ENCODE measurements around the gene KRTAP10-12. TPM values are rescaled to one million over a fixed set of nuclear protein-coding genes. Genes with fewer than 3 reads are reported as not detected.

KRTAP10-12 gene
- total RNA-seq, 1 experiment from 2014 or later, result not detected

GRCh38 chr21:44739316-44739715 lies 42.3 kb downstream of the KRTAP10-12 start:
- Histone ChIP-seq H3K27ac (ENCODE audit: low read depth, low read length, poor library complexity, severe bottlenecking) (no peak overlapping the region), H3K36me3 (ENCODE audit: insufficient read depth, low read length, poor library complexity, severe bottlenecking) (no peaks in the 10 kb centered on the region), H3K27me3 (replicated peaks; ENCODE audit: insufficient read depth, low read depth, low read length, poor library complexity) (no peaks in the 10 kb centered on the region), H3K4me3 (ENCODE audit: low read depth, low read length, poor library complexity, severe bottlenecking) (no peak overlapping the region), H3K4me1 (ENCODE audit: insufficient read depth, low read length, poor library complexity, severe bottlenecking) (peaks cover 8% of the 10 kb centered on the region), H3K9me3 (ENCODE audit: low read depth, low read length, poor library complexity, severe bottlenecking) (peaks cover 15% of the 10 kb centered on the region)
- no TSS peak for BruUV-seq (replicated peaks)
- POLR2A ChIA-PET (ENCODE audit: low non-redundant PET), result no interaction called here
- intact Hi-C loops (cut with micrococcal nuclease; ENCODE audit: unreplicated experiment), result no loop called here
- no peak for TF ChIP-seq EZH2 (IDR thresholded peaks at IDR 0.05; ENCODE audit: borderline replicate concordance, low read depth, low read length, poor library complexity, severe bottlenecking)
- TF ChIP-seq, protein P1, sequence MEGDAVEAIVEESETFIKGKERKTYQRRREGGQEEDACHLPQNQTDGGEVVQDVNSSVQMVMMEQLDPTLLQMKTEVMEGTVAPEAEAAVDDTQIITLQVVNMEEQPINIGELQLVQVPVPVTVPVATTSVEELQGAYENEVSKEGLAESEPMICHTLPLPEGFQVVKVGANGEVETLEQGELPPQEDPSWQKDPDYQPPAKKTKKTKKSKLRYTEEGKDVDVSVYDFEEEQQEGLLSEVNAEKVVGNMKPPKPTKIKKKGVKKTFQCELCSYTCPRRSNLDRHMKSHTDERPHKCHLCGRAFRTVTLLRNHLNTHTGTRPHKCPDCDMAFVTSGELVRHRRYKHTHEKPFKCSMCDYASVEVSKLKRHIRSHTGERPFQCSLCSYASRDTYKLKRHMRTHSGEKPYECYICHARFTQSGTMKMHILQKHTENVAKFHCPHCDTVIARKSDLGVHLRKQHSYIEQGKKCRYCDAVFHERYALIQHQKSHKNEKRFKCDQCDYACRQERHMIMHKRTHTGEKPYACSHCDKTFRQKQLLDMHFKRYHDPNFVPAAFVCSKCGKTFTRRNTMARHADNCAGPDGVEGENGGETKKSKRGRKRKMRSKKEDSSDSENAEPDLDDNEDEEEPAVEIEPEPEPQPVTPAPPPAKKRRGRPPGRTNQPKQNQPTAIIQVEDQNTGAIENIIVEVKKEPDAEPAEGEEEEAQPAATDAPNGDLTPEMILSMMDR (conservative IDR thresholded peaks at IDR 0.05; ENCODE audit: low read depth, low read length), result no peak
- no peak for DNase-seq (ENCODE audit: low spot score)
- CTCF ChIA-PET, result no interaction called here

DNA sequence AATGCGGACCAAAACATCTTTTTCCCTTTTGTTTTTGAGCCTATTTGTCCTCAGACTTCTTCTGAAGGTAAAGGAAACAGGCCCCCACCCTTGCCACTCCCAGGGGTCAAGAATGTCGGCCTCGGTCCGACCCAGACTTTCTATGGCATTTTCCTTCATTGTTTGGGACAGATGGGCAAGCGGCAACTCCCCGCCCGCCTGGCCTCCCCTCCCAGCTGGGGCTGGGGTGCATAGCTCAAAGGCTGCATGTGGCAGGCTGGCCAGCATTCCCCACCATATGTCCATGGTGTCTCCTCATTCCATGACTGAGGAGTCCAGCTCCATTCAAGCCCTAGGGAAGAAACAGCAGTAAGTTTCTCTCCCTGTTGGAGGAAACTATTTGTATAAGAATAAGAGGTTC lies 43.8 kb downstream of the KRTAP10-12 start:
- peaks cover 10% of the 10 kb centered on the region for H3K4me1 ChIP-seq (ENCODE audit: insufficient read depth, low read length, poor library complexity, severe bottlenecking)
- ChIA-PET POLR2A (ENCODE audit: low non-redundant PET) (no interaction called here), CTCF (no interaction called here)
- TF ChIP-seq, protein P1 (conservative IDR thresholded peaks at IDR 0.05; ENCODE audit: low read depth, low read length), result no peak
- BruUV-seq (replicated peaks), result no TSS peak
- intact Hi-C loops (cut with micrococcal nuclease; ENCODE audit: unreplicated experiment), result loop anchor here (5.0 kb wide), 1 partner anchor 228 kb away; no protein-coding TSS in a partner anchor
- no peak overlapping the region for H3K4me3 ChIP-seq (ENCODE audit: low read depth, low read length, poor library complexity, severe bottlenecking)
- H3K36me3 ChIP-seq (ENCODE audit: insufficient read depth, low read length, poor library complexity, severe bottlenecking), result no peaks in the 10 kb centered on the region
- H3K27ac ChIP-seq (ENCODE audit: low read depth, low read length, poor library complexity, severe bottlenecking), result peak overlapping the region; percentile 11
- no peaks in the 10 kb centered on the region for H3K27me3 ChIP-seq (replicated peaks; ENCODE audit: insufficient read depth, low read depth, low read length, poor library complexity)
- DNase-seq (ENCODE audit: low spot score), result no peak
- H3K9me3 ChIP-seq (ENCODE audit: low read depth, low read length, poor library complexity, severe bottlenecking), result peaks cover 15% of the 10 kb centered on the region

DNA sequence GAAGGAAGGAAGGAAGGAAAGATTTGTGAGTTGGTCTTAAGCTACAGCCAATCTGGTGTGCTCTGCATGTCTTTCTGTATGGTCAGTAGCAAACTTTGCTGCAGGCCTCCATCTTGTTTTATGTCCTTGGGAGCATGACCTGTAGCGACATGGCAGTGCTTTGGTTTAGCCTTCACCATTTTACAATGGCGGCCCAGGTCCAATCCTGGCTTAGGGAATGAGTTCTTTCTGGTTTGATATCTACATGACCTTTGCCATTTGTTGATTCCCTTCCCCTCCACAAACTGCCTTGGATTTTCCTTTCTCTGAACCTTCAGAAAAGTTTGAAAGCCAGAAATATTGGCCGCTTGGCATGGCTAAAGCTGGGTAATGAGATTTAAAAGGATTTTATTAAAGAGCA lies 44.9 kb downstream of the KRTAP10-12 start:
- BruUV-seq (replicated peaks), result no TSS peak
- no peaks in the 10 kb centered on the region for H3K36me3 ChIP-seq (ENCODE audit: insufficient read depth, low read length, poor library complexity, severe bottlenecking)
- H3K27me3 ChIP-seq (replicated peaks; ENCODE audit: insufficient read depth, low read depth, low read length, poor library complexity), result no peaks in the 10 kb centered on the region
- H3K27ac ChIP-seq (ENCODE audit: low read depth, low read length, poor library complexity, severe bottlenecking), result peak overlapping the region; percentile 53
- no peak for DNase-seq (ENCODE audit: low spot score)
- H3K9me3 ChIP-seq (ENCODE audit: low read depth, low read length, poor library complexity, severe bottlenecking), result peaks cover 15% of the 10 kb centered on the region
- POLR2A ChIA-PET (ENCODE audit: low non-redundant PET), result interaction anchor here (0.5 kb wide), 3 partner anchors 10 to 185 kb away, joined by 3 to 5 read pairs (median 3); no protein-coding TSS in a partner anchor
- no peak for TF ChIP-seq EZH2 (IDR thresholded peaks at IDR 0.05; ENCODE audit: borderline replicate concordance, low read depth, low read length, poor library complexity, severe bottlenecking)
- TF ChIP-seq, protein P1 (conservative IDR thresholded peaks at IDR 0.05; ENCODE audit: low read depth, low read length), result no peak
- H3K4me3 ChIP-seq (ENCODE audit: low read depth, low read length, poor library complexity, severe bottlenecking), result no peak overlapping the region
- peaks cover 15% of the 10 kb centered on the region for H3K4me1 ChIP-seq (ENCODE audit: insufficient read depth, low read length, poor library complexity, severe bottlenecking)
- intact Hi-C loops (cut with micrococcal nuclease; ENCODE audit: unreplicated experiment), result loop anchor here (5.0 kb wide), 1 partner anchor 230 kb away; no protein-coding TSS in a partner anchor
- CTCF ChIA-PET, result interaction anchor here (0.5 to 1.4 kb wide), 3 partner anchors 52 to 231 kb away, joined by 3 to 13 read pairs (median 6); no protein-coding TSS in a partner anchor
